ENCODE results near the gene RIC3.
A peak's percentile ranks its signal among the peaks of the same experiment; 100 is the strongest.

- TF ChIP-seq ZFP3 (CRISPR knock-in tag; IDR thresholded peaks at IDR 0.05) = no peak
- peak; percentile 78 for TF ChIP-seq ISL1 (CRISPR knock-in tag; IDR thresholded peaks at IDR 0.05)
- TF ChIP-seq PATZ1 (CRISPR knock-in tag; IDR thresholded peaks at IDR 0.05; ENCODE audit: borderline replicate concordance) = no peak
- no peak for TF ChIP-seq CSDC2 (CRISPR knock-in tag; IDR thresholded peaks at IDR 0.05)
- no peak for TF ChIP-seq RARB (CRISPR knock-in tag; IDR thresholded peaks at IDR 0.05)
- peak; percentile 15; the same call in 1 of the 2 replicates for TF ChIP-seq ZNF70 (CRISPR knock-in tag; IDR thresholded peaks at IDR 0.05)
- TF ChIP-seq OSR1 (CRISPR knock-in tag; IDR thresholded peaks at IDR 0.05) = no peak
- TF ChIP-seq, protein P1, sequence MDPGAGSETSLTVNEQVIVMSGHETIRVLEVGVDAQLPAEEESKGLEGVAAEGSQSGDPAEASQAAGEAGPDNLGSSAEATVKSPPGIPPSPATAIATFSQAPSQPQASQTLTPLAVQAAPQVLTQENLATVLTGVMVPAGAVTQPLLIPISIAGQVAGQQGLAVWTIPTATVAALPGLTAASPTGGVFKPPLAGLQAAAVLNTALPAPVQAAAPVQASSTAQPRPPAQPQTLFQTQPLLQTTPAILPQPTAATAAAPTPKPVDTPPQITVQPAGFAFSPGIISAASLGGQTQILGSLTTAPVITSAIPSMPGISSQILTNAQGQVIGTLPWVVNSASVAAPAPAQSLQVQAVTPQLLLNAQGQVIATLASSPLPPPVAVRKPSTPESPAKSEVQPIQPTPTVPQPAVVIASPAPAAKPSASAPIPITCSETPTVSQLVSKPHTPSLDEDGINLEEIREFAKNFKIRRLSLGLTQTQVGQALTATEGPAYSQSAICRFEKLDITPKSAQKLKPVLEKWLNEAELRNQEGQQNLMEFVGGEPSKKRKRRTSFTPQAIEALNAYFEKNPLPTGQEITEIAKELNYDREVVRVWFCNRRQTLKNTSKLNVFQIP (CRISPR knock-in tag; IDR thresholded peaks at IDR 0.05; ENCODE audit: borderline replicate concordance, low read depth) = no peak
- TF ChIP-seq GLIS3 (CRISPR knock-in tag; IDR thresholded peaks at IDR 0.05) = no peak
- no peak for TF ChIP-seq ZFP30 (CRISPR knock-in tag; IDR thresholded peaks at IDR 0.05)
- TF ChIP-seq ZNF8 (CRISPR knock-in tag; IDR thresholded peaks at IDR 0.05) = no peak
- TF ChIP-seq ARNTL (CRISPR knock-in tag; IDR thresholded peaks at IDR 0.05; ENCODE audit: borderline replicate concordance, low read depth) = no peak
- TF ChIP-seq CSRNP3 (CRISPR knock-in tag; IDR thresholded peaks at IDR 0.05) = no peak
Observed at GRCh38 chr11:8067929-8068575, 100.8 kb downstream of the RIC3 start.
